HepG2 (cell line): ENCODE measurements around the gene AMOTL2. TPM values are rescaled to one million over a fixed set of nuclear protein-coding genes. Genes with fewer than 3 reads are reported as not detected.

Experiments used
- ATAC-seq: fragments of 200-7000 bp; cut with Tn5 transposase; 3 replicates; pipeline ENCODE4 v1.9.1; 2020; ENCODE audit warnings: mild to moderate bottlenecking, moderate library complexity
- BruUV-seq: library from RNA; stranded (reverse); fragments of 400-500 nt; replicated peaks from 2 replicates; lab custom pipeline; 2021; lab: Mats Ljungman, UMichigan
- CTCF ChIA-PET: fragments of 300-600 bp; formaldehyde crosslinking; extraction: SDS; loops from one replicate; lab custom pipeline; 2021; ENCODE audit warnings: low total read pairs, inconsistent platforms, low intra/inter-chr PET ratio; lab: Yijun Ruan, JAX
- POLR2A ChIA-PET: fragments of 350-600 bp; sonication (Branson Sonifier 250); formaldehyde crosslinking; loops from one replicate; lab custom pipeline; 2020; ENCODE audit warnings: antibody characterized with exemption, inconsistent platforms; lab: Yijun Ruan, JAX
- DNase-seq: peaks from one replicate; pipeline ENCODE4 v3.0.0-alpha.2; 2015; ENCODE audit warnings: low spot score
- FAIRE-seq: peaks from 3 replicates; lab custom pipeline; 2011; peaks lifted over from hg19 to GRCh38; lab: Jason Lieb, UNC
- H2AFZ ChIP-seq: one replicate; pipeline ENCODE4 v1.6.1; 2011; ENCODE audit warnings: low read length, inconsistent platforms
- H3K27ac ChIP-seq: fragments of 300-600 bp; 3 replicates; pipeline ENCODE4 v1.8.0; 2011; ENCODE audit warnings: mixed run types, mild to moderate bottlenecking, mixed read lengths, low read length, inconsistent platforms; ENCODE audit not compliant: insufficient read depth; ENCODE audit errors: extremely low read length
- H3K27me3 ChIP-seq, 2 experiments: fragments of 200-600 bp in 1 of 2; 2 replicates in 1 of 2; 3 replicates in 1 of 2; pipeline versions ENCODE4 v1.6.0 to v1.8.0; 2011; ENCODE audit warnings: low read length in 2 of 2, mild to moderate bottlenecking in 2 of 2, moderate library complexity in 2 of 2, inconsistent platforms in 1 of 2; ENCODE audit not compliant: insufficient read depth in 2 of 2, control insufficient read depth in 1 of 2
- H3K36me3 ChIP-seq, 2 experiments: fragments of 200-600 bp in 1 of 2; replicated peaks in 1 of 2; 2 replicates in 1 of 2; 3 replicates in 1 of 2; pipeline versions ENCODE4 v1.5.1 to v1.8.0; 2011; ENCODE audit warnings: low read length in 2 of 2, inconsistent platforms in 1 of 2; ENCODE audit not compliant: insufficient read depth in 2 of 2, control insufficient read depth in 1 of 2
- H3K4me1 ChIP-seq: 2 replicates; pipeline ENCODE4 v1.5.1; 2012; ENCODE audit warnings: low read length, inconsistent platforms; ENCODE audit not compliant: insufficient read depth
- H3K4me2 ChIP-seq: 2 replicates; pipeline ENCODE4 v1.6.0; 2011; ENCODE audit warnings: low read depth, low read length, inconsistent platforms
- H3K4me3 ChIP-seq, 3 experiments: fragments of 200-600 bp in 1 of 3; sonication (generic), shearing (Covaris generic) in 1 of 3; replicated peaks in 1 of 3; 2 replicates each; pipeline ENCODE4 v1.5.1; 2011 to 2016; ENCODE audit warnings: low read length in 3 of 3, inconsistent platforms in 2 of 3, low read depth in 2 of 3, mild to moderate bottlenecking in 2 of 3, control low read depth in 1 of 3, mixed read lengths in 1 of 3; ENCODE audit not compliant: insufficient read depth in 1 of 3
- H3K79me2 ChIP-seq: one replicate; pipeline ENCODE4 v1.6.1; 2011; ENCODE audit warnings: low read length, inconsistent platforms; ENCODE audit not compliant: insufficient read depth
- H3K9ac ChIP-seq: 2 replicates; pipeline ENCODE4 v1.6.0; 2011; ENCODE audit warnings: mild to moderate bottlenecking, low read depth, low read length, inconsistent platforms; ENCODE audit not compliant: insufficient read depth
- H3K9me3 ChIP-seq: 2 replicates; pipeline ENCODE4 v1.5.1; 2012; ENCODE audit warnings: mild to moderate bottlenecking, low read length
- H4K20me1 ChIP-seq: 2 replicates; pipeline ENCODE4 v1.6.0; 2011; ENCODE audit warnings: inconsistent platforms, mild to moderate bottlenecking, low read length, moderate library complexity; ENCODE audit not compliant: insufficient read depth
- BCL6 ChIP-seq: IDR thresholded peaks from 2 replicates; pipeline ENCODE4 v1.6.1; 2016; ENCODE audit warnings: missing genetic modification reagents, missing compliant biosample characterization
- GABPB1 ChIP-seq: IDR thresholded peaks from 2 replicates; pipeline ENCODE4 v1.6.1; 2016; ENCODE audit warnings: mild to moderate bottlenecking, missing genetic modification reagents, moderate library complexity, missing compliant biosample characterization
- NFE2L2 ChIP-seq: fragments of 150-350 bp; IDR thresholded peaks from 2 replicates; pipeline ENCODE4 v1.6.1; 2014; ENCODE audit warnings: low read length
- ZBTB3 ChIP-seq: sonication (generic); formaldehyde crosslinking; IDR thresholded peaks from 2 replicates; pipeline ENCODE4 v1.4.0; 2020; ENCODE audit warnings: low read depth, mild to moderate bottlenecking, moderate library complexity, missing genetic modification reagents, borderline replicate concordance
- ZNF431 ChIP-seq: sonication (generic); formaldehyde crosslinking; IDR thresholded peaks from 2 replicates; pipeline ENCODE4 v1.9.0; 2022; ENCODE audit warnings: missing genetic modification reagents, low read depth, mild to moderate bottlenecking, borderline replicate concordance
- WGBS: methylation state at CpG from one replicate; pipeline ENCODE4 v1.1.6; 2017; ENCODE audit warnings: low lambda C conversion rate; 5-methylcytosine and 5-hydroxymethylcytosine counted together
- in situ Hi-C: cut with HindIII; loops from 2 replicates; pipeline ENCODE4 v1.10.0; 2017; ENCODE audit warnings: low pct_unique_long_range_greater_than_20kb; ENCODE audit not compliant: extremely low pct_ligation_motif_present
- intact Hi-C: fragments of 100-400 bp; cut with micrococcal nuclease; formaldehyde crosslinking; loops from one replicate; pipeline ENCODE4 v1.10.0; 2022; ENCODE audit not compliant: unreplicated experiment
- polyA plus RNA-seq, 8 experiments: library from polyadenylated mRNA; depleted of rRNA in 3 of 8; stranded (reverse) in 7 of 8; unstranded in 1 of 8; fragments of >200 nt; fragmentation: Illumina TruSeq in 4 of 8; extraction: Trizol in 4 of 8; gene quantifications; 2 replicates each; pipeline versions ENCODE4 v1.2.1 to v1.2.3, GENCODE V29; 2011 to 2016; ENCODE audit warnings: low read depth in 4 of 8, missing spikeins in 1 of 8, mixed read lengths in 1 of 8; ENCODE audit not compliant: insufficient read depth in 1 of 8
- total RNA-seq, 5 experiments: library from RNA; depleted of rRNA; stranded (reverse); fragments of >200 nt; fragmentation: Illumina TruSeq; extraction: Trizol; gene quantifications; 2 replicates each; pipeline ENCODE4 v1.2.3, GENCODE V29; 2016; ENCODE audit warnings: low read depth in 1 of 5
- TF ChIP-seq, protein P1 (sequence below): IDR thresholded peaks from 2 replicates; pipeline ENCODE4 v1.6.1; 2016; ENCODE audit warnings: missing biosample characterization, missing genetic modification reagents, low read depth
- TF ChIP-seq, protein P2 (sequence below): sonication (generic); formaldehyde crosslinking; IDR thresholded peaks from 2 replicates; pipeline ENCODE4 v1.4.0; 2020; ENCODE audit warnings: missing genetic modification reagents
- TF ChIP-seq, protein P3 (sequence below), 2 experiments: sonication (generic) in 1 of 2; formaldehyde crosslinking in 1 of 2; IDR thresholded peaks; 2 replicates each; pipeline versions ENCODE4 v1.4.0 to v1.6.1; 2016 to 2020; ENCODE audit warnings: borderline replicate concordance in 1 of 2, low read depth in 1 of 2, mild to moderate bottlenecking in 1 of 2, missing genetic modification reagents in 1 of 2

AMOTL2 gene
- total and polyA plus RNA-seq, 2 of the 13 experiments (the other 11 are each of a cell fraction or from before 2014, with no cell fraction given): 17.3 to 18.5 TPM

DNA sequence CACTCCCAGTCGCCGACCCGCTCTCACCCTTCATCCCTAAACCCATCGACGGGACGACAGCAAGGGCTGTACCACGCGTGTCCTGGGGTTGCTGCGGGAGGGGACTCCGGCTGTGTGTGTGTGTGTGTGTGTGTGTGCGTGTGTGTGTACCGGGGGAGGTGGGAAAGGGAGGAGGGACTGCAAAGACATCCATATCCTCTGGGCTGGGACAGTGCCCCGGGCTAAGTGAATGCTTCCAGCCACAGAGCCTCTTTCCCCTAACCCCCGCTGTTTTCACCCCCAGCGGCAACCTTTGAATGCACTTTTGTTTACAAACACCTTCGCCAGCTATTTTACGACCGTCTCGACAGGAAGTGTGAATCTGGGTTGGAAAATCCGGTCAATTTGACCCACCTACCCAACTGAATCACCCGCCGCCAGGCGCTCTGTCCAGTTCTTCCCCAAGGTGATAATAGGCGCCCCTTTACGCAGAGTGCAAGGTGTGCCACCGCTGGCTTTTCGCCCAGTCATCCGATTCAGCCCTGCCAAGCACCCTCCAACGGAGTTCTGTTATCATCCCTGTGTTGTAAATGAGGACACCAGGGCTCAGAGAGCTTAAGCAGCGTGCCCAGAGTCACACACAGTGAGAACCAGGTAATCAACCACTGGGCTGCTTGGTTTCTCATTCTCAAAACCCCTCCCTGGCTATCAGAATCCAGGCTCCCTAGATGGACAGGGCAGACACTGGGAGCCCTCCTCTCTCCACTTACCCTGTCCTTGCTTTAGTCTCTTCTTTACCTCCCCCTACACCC lies 739 bp upstream of the AMOTL2 start (continued):
- peak; percentile 40; the same call in 1 of the 2 replicates for TF ChIP-seq NFE2L2

DNA sequence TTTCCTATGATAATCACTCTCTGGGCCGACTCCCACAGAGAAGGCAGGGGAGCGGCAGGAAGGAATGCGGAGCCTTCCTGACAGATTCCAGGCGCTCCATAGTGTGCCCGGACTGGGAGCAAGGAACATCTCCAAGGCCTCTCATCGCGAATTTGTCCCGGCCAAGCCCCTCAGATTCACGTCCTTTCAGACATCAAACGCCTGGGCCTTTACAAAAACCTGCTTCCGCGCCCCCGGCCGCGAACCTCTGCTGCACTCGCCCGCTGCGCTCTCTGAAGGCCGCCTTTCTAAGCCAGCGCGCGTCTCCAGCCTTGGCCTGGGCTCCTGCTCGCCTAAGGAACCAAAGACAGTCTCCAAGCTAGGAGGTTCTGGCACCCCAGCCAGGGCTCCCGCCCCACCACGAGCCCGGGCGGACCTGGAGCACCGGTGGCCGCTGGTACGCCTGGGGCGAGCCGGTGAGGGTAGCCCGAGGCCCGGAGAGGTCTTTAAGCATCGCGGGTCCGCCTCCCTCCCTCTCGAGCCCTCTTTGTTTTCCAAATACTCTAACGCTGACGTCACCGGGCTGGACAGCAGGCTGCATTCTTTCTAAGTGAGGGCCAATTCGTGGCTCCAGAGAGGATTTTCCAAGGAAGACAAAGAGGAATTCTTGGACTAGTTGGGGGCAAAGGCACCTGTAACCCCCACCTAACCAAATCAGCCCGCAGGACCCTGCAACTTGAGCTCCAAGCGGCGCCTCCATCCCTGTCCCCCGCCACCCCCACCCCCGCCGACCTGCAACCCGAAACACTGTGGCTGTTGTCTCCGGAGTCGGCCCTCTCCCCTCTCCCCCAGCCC lies 759 bp downstream of the AMOTL2 start:
- peaks cover 27% of the 10 kb centered on the region for H3K79me2 ChIP-seq
- H3K36me3 ChIP-seq: peaks cover 25 to 37% of the 10 kb centered on the region in 2 experiments
- no peaks in the 10 kb centered on the region for H3K9me3 ChIP-seq
- peak overlapping the region; percentile 98 for H3K4me2 ChIP-seq
- peak overlapping the region; percentile 99 for H3K9ac ChIP-seq
- H3K27me3 ChIP-seq: peaks cover 0 to 24% of the 10 kb centered on the region in 2 experiments; a peak in 4 of 5 replicates
- intact Hi-C loops: loop anchor here (1.0 to 2.0 kb wide), 5 partner anchors 15 to 75 kb away; no protein-coding TSS in a partner anchor
- H2AFZ ChIP-seq: no peak overlapping the region
- BruUV-seq: TSS peak; percentile 72
- peak; percentile 86 for DNase-seq
- POLR2A ChIA-PET: interaction anchor here (1.1 to 9.2 kb wide), 10 partner anchors 15 to 136 kb away, joined by 3 to 140 read pairs (median 12); partner anchors contain the start of genes ANAPC13 and CEP63
- peaks cover 24% of the 10 kb centered on the region for H4K20me1 ChIP-seq
- H3K4me3 ChIP-seq: peak overlapping the region; percentile 89 to 94 (median 91)
- H3K4me1 ChIP-seq: peaks cover 81% of the 10 kb centered on the region
- WGBS: 0% methylated on average over 12 of the region's 51 CpGs
- CTCF ChIA-PET: no interaction called here
- peak; percentile 63 for FAIRE-seq
- ATAC-seq: peak; percentile 66
- in situ Hi-C loops: loop anchor here (5.0 kb wide), 2 partner anchors 61 to 104 kb away; no protein-coding TSS in a partner anchor
- H3K27ac ChIP-seq: peak overlapping the region; percentile 97
- TF ChIP-seq, protein P1, sequence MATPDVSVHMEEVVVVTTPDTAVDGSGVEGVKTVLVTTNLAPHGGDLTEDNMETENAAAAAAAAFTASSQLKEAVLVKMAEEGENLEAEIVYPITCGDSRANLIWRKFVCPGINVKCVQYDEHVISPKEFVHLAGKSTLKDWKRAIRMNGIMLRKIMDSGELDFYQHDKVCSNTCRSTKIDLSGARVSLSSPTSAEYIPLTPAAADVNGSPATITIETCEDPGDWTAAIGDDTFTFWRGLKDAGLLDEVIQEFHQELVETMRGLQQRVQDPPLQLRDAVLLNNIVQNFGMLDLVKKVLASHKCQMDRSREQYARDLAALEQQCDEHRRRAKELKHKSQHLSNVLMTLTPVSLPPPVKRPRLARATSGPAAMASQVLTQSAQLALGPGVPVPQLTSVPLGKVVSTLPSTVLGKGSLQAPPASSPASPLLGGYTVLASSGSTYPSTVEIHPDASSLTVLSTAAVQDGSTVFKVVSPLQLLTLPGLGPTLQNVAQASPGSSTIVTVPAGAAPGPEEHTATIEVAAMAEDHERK: no peak
- TF ChIP-seq, protein P2, sequence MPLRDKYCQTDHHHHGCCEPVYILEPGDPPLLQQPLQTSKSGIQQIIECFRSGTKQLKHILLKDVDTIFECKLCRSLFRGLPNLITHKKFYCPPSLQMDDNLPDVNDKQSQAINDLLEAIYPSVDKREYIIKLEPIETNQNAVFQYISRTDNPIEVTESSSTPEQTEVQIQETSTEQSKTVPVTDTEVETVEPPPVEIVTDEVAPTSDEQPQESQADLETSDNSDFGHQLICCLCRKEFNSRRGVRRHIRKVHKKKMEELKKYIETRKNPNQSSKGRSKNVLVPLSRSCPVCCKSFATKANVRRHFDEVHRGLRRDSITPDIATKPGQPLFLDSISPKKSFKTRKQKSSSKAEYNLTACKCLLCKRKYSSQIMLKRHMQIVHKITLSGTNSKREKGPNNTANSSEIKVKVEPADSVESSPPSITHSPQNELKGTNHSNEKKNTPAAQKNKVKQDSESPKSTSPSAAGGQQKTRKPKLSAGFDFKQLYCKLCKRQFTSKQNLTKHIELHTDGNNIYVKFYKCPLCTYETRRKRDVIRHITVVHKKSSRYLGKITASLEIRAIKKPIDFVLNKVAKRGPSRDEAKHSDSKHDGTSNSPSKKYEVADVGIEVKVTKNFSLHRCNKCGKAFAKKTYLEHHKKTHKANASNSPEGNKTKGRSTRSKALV (CRISPR knock-in tag): peak; percentile 78
- TF ChIP-seq ZNF431 (CRISPR knock-in tag) (0 out of 2 replicates have a peak, but pooled peaks have one; percentile 36), ZBTB3 (0 out of 2 replicates have a peak, but pooled peaks have one; percentile 47), GABPB1 (CRISPR knock-in tag) (0 out of 2 replicates have a peak, but pooled peaks have one; percentile 16), BCL6 (peak; percentile 59; the same call in 1 of the 2 replicates)
- TF ChIP-seq, protein P3, sequence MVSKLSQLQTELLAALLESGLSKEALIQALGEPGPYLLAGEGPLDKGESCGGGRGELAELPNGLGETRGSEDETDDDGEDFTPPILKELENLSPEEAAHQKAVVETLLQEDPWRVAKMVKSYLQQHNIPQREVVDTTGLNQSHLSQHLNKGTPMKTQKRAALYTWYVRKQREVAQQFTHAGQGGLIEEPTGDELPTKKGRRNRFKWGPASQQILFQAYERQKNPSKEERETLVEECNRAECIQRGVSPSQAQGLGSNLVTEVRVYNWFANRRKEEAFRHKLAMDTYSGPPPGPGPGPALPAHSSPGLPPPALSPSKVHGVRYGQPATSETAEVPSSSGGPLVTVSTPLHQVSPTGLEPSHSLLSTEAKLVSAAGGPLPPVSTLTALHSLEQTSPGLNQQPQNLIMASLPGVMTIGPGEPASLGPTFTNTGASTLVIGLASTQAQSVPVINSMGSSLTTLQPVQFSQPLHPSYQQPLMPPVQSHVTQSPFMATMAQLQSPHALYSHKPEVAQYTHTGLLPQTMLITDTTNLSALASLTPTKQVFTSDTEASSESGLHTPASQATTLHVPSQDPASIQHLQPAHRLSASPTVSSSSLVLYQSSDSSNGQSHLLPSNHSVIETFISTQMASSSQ (IDR thresholded peaks at IDR 0.05; ENCODE audit: low read depth): no peak
- TF ChIP-seq, protein P3 (CRISPR knock-in tag; IDR thresholded peaks at IDR 0.05; ENCODE audit: borderline replicate concordance): peak; percentile 45; the same call in 1 of the 2 replicates
